GM21723 (cell line): ENCODE data around the gene SLC8A3.

Source experiments
- ATAC-seq: cut with Tn5 transposase; IDR thresholded peaks from one replicate; pipeline ENCODE4 v1.9.1; 2021; ENCODE audit warnings: mild to moderate bottlenecking, moderate library complexity; ENCODE audit not compliant: unreplicated experiment

The SLC8A3 gene

DNA sequence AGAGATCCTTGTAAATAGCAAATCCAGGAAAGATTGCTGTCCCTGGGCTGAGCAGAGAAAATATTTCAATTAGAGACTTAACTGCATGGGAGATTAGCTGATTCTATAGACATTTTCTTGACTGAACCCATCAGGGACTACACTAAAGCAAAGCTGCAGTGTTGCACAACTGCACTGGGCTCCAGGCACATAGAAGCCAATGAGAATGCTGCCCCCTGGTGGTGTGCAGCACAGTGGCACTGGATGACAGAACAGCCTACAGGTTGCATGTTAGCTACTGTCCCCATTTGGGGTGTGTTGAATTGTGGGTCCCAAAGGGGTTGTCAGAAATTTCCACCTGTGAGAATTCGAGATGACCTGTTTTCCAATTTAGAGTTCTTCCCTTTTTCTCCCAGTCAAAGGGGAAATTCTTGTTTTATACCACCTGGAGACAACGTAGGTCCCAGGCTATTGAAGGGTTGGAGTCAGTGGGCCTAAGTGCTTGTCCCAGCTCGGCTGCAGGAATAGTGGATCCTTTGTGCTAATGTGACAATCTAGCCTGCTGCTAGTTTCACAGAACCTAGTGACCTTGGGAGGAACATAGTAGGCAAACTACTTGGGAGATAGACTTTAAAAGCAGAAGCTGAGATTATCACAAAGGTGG is 114.7 kb downstream of the SLC8A3 start:
- ATAC-seq, result no peak

DNA sequence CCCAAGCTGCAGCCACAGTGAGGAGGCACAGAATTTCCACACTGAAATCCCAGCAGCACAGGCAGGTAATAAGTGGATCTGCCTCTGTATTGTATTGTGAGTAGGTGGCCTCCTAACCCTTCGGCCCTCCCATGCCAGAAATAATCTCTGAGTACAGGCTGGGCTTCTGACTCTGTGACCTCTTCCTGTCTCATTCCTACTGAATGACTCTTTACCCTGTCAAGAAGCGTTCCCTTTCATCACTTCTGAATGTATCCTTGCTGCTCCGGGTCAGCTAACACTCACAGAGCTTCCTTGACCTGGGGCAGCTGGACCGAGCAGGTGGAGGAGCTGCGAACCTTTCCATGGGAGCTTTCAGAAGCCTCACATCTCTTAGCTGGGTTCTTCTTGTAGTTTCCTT is 119.6 kb downstream of the SLC8A3 start:
- ATAC-seq, result no peak

DNA sequence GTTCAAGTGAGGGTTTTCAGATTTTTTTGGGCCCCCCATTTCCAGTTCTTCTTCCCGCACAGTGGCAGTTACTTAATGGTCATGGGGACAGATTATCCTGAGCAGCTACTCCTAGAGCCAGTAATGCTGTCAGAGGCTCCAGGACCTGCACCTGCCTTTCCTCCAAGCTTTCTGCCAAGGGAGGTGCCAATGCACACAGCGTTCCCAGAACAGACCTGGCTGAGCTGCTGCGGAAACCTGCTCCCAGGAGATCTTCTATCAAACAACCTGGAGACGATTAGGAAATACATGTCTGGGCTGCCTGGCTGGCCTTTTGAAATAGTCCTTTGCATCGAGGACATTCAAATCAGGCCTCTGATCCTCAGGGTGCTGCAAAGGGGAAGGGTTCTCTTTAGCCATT is 120.9 kb downstream of the SLC8A3 start:
- no peak for ATAC-seq

DNA sequence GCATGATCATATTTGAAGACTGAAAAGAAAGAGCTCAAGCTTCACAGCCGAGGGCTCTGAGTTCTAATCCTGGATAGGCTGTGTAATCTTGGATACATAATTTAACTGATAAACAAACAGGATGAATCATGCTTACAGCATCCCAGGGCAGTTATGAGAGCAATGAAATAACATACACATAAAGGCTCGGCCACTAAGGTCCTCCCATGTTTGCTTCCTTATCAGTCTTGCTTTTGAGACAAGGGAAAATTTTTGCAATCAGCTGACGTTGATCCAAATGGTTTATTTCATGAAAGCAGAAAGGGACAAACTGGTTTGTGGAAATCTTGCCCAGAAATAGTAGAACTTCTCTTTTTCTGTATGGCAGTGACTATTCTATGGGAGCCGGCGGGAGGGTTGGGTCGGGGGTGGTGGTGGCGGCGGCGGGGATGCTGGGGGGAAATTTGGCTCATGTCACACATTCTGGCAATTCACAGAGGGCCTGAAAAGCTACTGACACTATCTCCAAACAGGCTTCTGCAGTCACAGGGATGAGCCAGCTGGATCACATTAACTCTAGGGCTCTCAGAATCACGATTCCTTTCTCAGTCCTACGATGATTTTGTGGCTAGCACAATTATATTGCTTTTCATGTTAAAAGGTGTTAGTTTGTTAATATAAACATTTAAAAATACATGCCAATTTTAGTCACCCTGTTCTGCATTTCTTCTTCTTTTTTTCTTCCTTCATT is 124.5 kb downstream of the SLC8A3 start:
- ATAC-seq, result no peak

DNA sequence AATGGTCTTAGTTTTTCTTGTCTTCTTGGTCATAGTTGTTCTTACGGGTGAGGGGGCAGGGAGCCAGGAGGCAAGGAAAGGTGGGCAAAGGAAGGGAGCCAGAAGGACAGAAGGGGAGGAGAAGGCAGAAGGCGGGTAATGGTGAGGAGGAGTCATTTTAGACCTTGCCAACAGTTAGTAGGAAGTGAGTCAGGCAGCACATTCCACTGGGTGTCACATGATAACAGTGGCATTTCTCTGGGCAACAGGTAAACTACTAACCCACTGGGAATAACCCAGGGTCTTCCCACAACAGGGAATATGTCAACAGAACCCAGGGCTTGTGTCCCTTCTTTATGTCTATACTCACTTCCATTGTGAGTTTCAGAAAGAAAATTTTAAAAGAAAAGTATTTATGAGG is 127.6 kb downstream of the SLC8A3 start:
- no peak for ATAC-seq

DNA sequence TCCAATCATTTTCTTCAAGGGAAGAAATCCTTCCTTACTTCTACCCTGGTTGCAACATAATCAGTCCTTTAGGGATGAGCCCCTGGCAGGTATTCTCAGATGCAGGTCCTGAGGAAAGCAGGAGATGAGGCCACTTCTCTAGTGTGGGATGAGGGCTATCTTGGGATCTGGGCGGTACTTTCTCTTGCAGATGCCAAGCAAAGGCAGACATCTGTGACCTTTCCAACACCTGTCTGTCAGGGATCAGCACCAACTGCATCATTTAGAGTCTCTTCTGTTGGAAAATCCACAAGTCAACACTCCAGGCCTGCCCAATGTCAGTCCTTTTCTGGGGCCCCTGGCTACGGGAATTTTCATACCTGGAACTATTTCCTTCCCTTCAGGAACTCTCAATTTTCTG is 129.2 kb downstream of the SLC8A3 start:
- ATAC-seq, result no peak

DNA sequence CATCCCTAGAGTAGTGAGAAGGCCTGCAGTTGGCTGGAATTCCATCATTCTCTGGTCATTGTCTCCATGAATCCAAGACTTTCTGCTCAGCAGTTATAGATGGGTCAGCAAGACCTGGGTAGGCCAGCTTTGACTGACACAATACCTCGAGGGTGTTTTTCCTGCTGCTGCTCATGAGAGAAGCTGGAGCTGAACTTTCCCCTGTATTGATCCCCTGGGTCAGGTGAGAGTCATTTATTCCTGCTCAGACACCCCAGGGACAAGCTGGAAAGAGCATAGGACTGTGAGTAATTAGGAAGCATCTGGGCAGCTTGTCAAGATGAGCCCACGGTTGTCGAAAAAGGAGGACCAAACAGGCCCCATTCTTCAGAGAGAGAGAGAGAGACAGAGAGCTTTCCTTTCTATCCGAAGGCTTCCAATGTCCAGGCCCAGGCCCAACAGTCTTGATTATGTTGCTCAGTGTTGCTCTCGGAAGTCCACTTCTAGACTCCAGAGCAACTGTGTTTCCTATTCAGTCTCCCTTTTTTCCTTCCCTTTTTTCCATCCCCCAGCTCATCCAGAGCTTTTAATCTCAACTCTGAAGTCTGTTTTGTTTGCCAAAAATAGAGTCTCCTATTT is 131.1 kb downstream of the SLC8A3 start:
- no peak for ATAC-seq

DNA sequence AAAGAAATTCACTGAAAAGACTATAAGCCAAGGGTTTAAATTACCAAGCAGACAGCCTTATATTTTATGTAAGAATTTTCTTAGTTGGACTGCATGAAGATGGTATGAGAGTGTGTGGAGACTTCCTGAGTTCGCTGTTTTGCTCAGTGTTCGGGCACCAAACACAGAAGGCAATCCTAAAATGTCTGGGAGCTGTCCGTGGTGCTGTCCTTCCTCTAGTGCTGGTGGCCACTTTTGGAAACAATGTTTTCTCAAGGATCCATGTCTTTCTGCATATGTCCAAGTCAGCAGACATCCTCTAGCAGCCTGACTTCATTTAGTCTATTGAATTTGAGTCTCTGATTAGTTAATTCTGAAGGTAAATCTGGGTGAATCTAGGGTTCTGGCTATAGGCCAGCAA is 135.8 kb downstream of the SLC8A3 start:
- ATAC-seq, result no peak

DNA sequence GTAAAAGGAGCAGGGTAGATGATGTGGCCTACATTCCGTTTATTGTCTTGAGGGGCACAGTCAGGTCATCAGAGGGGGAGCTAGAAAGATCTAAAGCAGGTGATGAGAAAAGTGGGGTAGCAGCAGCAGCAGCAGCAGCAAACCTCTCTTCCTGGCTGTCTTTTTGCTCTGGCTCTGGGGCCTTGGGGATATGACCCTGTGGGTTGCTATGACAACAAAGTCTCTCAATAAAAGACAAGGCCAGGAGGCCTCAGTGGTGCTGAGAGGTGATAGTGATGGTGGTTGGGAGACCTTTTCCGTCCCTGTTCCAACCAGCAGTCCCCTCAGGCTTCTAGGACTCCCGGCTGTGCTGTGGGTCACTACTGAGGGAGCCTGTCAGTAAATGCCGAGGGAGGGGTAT is 138.6 kb downstream of the SLC8A3 start:
- no peak for ATAC-seq

DNA sequence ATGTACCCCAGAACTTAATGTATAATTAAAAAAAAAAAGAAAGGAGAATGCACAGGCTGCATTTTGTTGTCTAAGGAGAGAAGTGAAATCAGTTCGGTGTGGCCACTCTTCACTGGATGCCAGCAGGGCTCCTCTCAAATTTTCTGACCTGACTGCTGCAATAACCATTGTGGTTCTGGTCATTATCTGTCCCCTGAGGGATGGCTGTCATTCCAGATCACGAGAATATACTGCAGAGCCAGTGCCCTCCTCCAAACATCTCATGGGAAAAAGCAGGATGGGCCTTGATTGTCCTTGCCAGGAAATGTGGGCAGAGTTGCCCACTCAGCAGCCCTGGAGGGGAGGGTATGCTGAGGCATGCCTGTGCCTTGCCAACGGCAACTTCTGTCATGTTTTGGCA is 139.1 kb downstream of the SLC8A3 start:
- ATAC-seq, result no peak

DNA sequence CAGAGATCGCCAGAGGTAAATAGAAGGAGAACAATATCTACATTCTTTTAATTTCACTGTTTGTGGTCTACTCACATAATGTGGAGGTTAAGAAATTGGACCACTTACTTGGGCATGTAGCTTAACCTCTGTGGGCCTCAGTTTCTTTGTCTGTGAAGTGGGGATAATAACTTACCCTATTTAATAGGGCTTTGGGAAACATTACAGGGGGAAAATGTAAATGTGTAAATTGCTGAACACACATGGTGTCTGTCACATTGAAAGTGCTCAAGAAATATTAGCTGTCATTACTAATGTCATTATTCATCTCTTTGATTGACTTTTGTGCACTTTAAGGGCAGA is 140.5 kb downstream of the SLC8A3 start:
- no peak for ATAC-seq

DNA sequence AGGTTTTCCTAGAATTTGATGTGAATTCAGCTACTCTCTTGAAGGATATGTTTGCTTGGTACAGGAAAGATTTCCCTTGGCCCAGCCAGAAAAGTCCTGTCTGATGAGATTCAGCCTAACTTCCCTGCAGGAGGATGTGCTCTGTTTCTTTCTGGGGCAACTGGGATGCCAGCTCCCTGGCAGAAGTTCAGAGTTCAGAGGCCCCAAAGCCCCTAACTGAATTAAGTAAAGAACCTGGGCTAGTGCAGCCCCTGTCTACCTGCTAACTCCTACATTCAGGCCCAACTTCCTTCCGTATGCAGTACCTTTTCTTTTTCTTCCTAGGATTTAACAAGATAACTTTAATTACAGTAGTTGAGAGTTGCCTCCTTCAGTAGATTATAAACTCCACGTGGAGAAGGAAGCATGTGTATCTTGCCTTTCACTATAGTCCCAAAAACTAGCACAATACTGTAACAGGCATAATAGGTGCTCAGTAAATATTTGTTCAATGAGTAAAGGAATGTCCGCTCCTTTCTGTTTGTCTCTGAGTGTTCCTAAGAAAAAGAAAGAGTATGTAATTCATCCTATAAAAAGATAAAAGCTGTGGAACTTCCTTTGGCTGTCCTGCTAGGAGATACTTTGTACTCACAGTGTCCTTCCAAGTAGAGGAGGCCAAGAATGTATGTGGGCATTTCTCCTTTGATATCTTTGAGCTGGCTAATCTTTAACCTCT is 141.0 kb downstream of the SLC8A3 start:
- no peak for ATAC-seq

DNA sequence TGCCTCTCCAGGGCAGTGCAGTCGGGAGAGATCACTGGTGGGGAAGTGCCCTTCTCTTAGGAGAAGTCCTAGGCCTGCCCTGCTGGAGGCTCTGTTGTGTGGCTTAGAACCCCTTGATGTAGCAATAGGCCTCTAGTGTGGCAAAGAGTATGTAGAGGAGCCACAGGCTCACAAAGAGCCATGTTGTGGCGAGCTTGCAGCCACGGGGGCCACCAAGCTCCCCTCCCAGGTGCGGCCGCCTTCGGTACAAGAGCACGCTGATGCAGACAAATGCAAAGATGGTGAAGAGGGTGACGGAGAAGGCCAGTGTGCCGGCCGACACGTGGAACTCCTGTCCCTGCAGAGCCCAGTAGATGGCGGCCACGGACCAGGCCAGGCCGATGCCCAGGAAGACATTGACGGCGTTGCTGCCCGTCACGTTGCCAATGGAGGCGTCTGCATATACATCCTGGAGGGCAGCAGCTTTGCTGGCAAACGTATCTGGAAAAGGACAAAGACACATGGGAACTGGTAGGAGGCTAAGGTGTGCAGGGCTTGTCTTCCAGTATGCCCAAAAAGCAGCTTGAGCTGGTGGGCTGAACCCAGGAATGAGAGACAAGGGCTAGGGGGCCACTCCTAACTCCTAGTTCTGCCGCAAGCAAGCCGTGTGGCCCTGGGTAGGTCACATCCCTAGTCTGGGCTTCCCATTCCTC is 142.8 kb downstream of the SLC8A3 start:
- no peak for ATAC-seq

DNA sequence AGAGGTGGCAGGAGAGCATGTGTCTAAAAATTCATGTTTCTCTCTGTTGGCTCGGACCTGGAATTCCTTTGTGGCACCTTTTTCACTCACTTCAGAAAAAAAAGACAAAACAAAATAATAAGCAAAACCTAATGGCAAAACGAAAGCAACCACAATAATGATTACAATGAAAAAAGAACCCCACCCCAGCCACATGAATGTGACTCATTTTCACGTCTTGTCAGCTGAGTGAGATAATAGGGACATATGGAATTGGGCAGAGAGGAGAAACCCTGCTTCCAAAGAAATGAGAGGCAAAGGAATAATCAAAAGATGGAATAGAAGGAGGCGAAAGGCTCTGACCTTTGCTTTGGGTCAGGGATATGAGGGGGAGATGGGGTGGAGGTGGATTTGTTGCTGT is 143.4 kb downstream of the SLC8A3 start:
- no peak for ATAC-seq

DNA sequence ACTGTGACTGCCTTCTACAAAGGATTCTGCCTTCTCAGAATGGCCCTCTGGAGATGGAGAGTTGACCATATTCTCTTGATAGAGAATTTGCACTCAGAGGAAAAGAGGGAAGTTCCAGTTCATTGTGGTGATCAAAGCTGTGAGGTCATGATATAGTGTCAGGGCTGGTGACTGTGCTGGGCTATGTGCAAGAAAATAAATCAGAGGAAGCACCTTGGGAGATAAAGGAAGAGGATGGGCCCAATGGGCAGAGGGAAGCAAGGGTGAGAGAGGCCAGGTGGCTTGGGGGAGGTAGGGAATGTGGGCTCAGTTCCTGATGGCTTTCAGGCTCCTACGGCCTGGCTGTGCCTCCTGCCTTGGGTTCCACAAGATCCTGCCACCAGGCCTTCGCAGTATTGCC is 145.8 kb downstream of the SLC8A3 start:
- ATAC-seq, result no peak

DNA sequence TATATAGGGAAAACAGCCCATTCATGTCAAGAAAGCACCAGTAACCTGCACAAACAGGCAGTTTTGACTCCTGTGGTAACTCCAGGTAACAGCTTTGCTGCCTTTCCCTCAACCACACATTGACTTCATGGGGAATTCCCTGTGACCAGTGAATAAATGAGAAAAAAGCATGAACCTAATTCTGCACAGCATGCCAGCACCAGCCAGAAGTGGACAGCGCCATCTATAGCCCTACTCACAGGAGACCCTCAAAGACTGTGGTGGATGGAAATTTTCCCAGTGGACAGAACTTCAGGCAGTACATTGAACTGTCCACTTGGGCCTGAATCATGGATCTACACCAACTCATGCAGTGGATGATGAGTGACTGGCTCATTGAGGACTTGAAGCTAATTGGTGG is 152.1 kb downstream of the SLC8A3 start:
- ATAC-seq, result no peak

DNA sequence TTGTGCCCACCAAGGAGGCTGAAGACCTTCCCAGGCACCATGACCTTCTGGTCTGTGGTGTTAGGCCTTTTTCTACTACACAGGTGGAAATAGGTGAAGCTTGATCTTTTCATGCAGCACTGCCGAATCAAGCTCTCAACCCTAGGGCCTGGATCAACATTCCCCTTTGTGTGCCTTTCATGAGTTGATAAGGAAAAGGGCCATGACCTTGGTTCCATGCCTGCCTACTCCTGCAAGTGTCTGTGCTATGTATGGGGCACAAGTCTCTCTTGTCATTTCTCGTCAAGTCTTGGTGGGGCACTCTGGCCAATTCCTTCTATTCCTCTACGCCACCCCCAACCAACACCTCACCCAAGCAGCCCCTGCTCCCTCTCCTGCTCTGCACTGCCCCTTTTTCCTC is 154.5 kb downstream of the SLC8A3 start:
- no peak for ATAC-seq

DNA sequence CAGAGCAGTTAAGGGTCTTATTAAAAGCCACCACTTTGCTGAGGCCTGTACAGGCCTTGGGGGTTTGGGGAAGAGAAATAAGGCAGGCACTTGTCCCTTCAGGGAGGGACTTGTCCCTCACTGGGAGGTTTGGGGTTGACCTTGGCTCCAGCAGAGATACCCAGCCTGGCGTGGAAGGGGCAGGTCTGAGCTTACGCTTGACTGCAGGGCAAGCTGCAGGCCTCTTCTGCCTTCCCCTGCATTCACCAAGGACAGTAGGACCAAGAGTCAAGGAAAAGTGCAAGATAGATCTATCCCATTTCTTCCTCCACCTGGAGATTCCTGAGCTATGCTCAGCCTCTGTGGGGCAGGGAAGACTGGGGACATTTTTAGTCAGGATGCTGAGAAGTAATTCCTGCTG is 155.2 kb downstream of the SLC8A3 start:
- ATAC-seq, result no peak

DNA sequence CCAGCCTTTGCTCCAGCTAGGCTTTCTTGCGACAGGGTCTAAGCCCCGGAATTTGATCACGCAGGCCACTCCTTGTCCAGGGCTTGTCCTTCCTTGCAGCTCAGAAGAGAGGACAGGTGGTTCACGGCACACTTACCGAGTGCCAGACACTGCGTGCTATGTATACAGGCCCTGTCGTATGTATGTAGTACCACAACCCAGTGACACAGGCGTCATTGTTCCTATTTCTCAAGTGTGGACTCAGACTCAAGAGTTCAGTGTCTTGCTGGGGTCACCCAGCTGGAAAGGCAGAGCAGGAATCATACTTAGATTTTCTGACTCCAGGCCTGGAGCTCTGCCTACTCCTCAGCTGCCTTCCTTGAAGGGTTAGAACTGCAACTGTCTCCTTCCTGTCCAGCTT is 155.6 kb downstream of the SLC8A3 start:
- ATAC-seq, result no peak

DNA sequence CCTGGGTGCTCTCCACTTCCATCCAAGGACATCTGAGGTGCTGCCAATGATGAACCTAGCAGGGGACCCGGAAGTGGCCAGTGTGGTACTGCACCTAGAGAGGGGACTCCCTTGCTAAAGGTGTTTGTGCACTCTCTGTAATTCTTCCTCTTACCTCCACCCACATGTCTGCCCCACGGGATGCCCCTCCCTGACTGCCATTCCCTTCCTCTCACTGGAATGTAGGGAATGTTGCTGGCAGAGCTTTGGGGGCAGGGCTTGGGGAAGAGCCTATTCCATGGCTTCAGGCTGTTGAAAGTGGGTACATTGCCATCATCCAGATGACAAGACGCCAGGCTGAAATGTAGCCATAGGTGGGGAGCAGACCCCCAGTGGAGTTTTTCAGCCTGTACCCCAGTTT is 156.3 kb downstream of the SLC8A3 start:
- no peak for ATAC-seq

DNA sequence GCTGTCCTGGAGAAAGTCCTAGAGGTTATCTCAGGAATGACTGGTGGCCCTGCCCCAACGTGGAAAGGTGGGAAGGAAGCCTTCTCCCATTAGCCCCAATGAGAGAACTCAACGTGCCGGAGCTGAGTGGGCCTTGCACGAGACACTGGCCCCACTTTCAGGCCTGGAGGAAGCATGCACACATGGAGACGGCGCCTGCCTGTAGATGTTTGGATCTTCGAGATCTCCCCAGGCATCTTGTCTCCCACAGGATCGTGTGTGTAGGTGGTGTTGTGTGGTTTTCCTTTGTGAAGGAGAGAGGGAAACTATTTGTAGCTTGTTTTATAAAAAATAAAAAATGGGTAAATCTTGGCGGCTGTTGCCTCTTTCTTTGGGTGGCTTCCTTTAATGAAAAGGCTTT is 156.7 kb downstream of the SLC8A3 start:
- ATAC-seq, result no peak
